GM19035 (cell line): ENCODE results near the gene UBQLN1.
"Not testable (repeated sequence)": the region's sequence is repeated elsewhere in the genome, so short reads cannot be mapped to it uniquely, and the experiment has no call there.

Experiments used
- ATAC-seq: cut with Tn5 transposase; IDR thresholded peaks from one replicate; pipeline ENCODE4 v1.9.1; 2021; ENCODE audit not compliant: unreplicated experiment

UBQLN1 gene

DNA sequence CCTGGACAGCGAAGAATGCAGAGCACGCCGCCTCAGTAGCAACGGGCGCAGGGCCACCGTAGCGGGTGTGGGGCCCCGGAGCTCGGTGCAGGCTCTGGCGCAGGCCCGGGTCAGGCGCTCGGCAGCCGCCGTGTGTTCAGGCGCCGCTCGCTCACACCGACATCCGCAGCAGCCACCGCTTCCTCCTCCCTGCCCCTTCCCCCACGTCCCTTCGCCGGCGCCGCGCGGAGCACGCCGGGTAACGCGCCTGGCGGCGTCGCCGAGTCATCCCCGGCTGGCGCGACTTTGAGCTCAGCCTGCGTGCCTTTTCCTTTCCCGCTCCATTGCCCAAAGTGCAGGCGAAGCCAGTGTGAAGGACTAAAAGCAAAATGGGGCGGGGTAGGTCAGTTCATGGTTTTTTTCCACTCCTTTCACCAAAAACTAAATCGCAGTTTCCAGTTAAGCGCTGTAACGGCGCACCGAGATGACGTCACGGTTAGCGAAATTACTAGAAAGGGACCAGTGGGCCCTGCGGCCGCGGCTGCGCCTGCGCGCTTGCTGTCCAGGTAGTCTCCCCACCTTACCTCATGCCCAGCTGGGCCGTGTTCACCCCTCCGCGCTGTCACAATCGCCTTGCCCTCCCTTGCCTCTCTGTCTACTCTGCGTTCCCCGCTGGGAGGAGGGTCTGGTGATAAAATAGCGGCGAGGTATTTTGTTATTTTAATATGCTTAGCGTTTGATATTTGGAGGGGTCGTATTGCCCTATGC lies at the start of gene UBQLN1:
Gene UBQLN1 (minus strand): TSS at position 191 of the 747 bp plus-strand sequence. CDS start 279 bp downstream, outside the sequence.
- peak; percentile 69 for ATAC-seq

DNA sequence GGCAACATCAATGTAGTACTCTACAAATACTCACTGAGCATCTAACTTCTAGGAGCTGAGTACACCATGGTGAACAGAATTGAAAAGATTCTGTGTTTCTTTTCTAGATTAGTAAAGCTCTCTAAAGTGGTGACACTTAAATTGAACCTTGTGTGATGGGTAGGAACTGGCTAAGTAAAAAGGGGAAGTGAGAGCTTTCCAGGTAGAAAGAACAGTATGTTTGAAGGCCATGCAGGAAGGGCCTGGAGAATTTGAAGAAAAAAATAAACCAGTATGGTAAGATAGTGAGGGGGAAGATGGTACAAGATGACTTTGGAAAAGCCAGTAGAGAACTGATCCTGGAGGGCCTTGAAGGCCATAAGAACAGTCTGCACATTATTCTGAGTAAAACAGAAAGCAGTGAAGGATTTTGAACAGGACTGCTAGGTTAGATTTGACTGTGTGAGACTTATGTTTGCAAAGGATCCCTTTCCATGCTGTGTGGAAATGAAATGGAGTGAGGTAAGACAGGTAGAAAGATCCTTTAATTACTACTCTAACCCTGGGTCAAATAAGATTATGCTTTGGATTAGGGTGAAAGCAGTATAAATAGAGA lies 46.7 kb upstream of the UBQLN1 start:
- peak; percentile 70 for ATAC-seq

DNA sequence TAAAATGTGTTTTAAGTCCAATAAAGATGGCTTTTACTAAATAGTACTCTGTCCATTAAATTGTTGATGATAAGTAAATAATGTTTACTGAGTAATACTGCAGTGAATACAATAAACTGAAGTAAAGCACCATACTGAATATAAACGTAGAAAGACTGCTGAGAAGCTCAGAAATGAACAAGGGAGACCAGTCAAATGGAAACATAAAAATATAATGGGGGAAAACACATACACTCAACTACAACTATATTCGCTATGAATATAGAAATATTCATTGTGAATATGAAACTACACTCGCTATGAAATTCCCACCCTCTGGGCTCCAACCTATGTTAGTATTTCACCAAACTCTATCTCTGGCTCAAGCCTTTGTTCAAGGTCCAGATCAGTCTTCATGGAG lies 41.9 kb upstream of the UBQLN1 start:
- no peak for ATAC-seq

DNA sequence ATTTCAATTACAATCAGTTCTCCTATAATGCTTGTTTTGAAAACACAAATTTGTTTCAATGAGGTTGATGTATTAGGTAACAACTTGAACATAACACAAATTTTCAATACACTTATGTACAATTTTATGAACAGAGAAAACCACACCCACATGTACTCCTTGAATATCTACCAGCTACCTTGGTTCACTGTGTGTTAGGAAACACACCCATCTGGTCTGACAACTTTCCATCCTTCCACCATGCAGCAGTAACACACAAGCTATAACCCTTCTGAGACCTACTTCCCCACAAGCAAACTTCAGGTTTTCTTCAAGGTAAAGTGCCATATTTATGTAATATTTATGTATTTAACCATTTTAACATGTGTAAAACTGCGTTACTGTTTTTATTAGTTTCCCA lies 36.4 kb upstream of the UBQLN1 start:
- ATAC-seq: no peak

DNA sequence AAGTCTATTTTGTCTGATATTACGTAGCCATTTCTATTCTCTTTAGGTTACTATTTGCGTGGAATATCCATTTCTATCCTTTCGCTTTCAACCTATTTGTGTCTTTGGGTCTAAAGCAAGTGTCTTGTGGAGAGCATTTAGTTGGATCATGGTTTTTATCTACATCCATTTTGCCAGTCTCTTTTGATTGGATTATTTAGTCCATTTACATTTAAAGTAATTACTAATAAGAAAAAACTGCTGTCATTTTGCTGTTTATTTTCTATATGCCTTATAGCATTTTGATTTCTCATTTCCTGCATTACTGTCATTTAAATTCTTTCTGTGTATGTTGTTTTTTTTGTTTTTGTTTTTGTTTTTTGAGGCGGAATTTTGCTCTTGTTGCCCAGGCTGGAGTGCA lies 26.0 kb upstream of the UBQLN1 start:
- ATAC-seq: no peak

DNA sequence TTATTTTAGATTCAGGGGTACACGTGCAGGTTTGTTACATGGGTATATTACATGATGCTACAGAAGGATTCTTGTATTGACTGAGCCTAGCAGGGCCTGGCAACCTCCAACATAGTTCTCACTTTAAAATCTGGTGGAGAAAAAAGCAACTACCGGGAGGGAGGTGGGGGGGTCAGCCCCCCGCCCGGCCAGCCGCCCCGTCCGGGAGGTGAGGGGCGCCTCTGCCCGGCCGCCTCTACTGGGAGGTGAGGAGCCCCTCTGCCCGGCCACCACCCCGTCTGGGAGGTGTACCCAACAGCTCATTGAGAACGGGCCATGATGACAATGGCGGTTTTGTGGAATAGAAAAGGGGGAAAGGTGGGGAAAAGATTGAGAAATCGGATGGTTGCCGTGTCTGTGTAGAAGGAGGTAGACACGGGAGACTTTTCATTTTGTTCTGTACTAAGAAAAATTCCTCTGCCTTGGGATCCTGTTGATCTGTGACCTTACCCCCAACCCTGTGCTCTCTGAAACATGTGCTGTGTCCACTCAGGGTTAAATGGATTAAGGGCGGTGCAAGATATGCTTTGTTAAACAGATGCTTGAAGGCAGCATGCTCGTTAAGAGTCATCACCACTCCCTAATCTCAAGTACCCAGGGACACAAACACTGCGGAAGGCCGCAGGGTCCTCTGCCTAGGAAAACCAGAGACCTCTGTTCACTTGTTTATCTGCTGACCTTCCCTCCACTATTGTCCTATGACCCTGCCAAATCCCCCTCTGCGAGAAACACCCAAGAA lies 21.0 kb upstream of the UBQLN1 start:
- ATAC-seq: not testable (repeated sequence)

GRCh38 chr9:83724436-83724835 lies 16.7 kb upstream of the UBQLN1 start:
- ATAC-seq: no peak

DNA sequence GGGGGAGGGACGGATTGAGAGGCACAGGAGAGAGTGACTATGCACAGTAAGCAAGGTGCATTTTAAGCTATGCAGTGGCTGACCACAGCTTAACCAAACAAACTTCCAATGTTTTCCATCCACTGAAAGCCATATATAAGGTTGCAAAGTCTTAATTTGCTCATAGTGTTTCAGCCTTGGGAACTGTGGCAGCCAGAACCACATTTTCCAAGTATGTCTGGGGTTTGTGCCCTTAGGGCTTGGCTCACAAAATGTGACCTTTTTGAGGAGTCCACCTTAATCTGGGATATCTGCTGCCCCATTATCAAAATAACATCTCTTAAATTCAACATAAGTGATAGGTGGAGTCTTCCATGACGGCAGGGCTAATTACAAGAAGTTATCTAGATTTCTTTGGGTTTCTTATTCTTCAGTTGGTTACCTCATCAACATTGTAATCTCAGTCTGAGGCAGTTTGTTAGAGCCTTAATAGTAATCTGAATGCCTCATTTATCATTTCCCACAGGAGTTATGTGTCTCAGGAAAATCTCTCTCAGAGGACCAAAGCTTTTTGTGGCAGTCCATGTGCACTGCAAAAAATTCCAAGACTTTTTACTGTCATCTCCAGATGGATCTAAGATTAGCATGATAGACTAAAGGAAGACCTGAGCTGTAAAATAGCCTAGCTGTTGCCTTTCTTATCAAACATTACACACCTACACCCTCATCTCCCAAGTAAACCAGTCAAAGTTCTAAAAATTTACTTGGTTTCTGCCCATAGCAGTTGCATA lies 15.2 kb upstream of the UBQLN1 start:
- no peak for ATAC-seq

DNA sequence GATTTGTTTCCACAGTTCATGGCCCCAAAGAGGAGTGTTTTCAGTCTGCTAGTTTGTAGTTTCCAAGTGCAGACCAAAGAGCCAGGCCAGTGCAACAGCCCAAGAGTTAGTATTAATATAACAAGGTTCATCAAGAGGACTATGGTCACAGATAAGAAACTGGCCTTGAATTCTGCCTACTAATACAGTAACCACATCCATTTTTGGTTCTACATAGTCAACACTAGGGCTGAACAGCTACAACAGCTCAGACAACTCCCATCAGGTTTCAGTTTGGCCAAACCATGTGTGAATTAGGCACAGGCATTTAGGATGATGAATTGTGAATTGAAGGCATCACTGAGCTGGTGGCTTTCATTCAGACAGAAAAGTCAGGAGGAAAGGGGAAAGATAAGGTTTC lies 13.8 kb upstream of the UBQLN1 start:
- no peak for ATAC-seq

GRCh38 chr9:83715794-83716193 lies 8.0 kb upstream of the UBQLN1 start:
- ATAC-seq: no peak

- ATAC-seq: no peak
Measured at GRCh38 chr9:83715221-83715620, 7.5 kb upstream of the UBQLN1 start.

DNA sequence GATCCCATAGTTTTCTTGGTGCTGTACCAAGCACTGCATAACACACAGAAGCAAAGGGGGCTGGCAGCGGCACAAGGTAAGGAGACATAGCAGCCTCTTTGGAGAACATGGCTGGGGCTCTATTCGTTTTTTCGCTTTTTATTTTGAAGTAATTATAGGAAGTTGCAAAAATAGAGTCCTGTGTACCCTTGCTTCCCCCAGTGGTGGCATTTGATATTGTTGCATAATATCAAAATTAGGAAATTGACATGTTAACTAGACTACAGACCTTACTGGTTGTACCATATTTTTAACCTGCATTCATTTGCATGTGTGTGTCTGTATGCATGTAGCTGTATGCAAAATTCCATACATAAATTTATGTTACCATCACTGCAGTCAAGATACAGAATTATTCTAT lies 6.6 kb upstream of the UBQLN1 start:
- ATAC-seq: no peak

- ATAC-seq: peak; percentile 48
Measured at GRCh38 chr9:83708515-83709158, 879 bp upstream of the UBQLN1 start.

DNA sequence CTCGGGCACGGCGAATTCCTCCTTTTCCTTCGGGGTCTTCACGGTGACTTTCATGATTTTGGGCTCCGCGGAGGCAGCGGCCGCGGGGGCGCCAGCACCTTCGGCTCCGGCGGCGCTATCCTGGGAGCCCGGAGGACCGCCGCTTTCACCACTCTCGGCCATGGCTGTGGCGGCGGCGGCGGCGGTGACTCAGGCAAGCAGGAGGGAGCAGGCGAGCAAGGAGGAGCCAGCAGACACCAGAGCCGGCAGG lies 315 bp downstream of the UBQLN1 start:
- peak; percentile 40 for ATAC-seq

- ATAC-seq: peak; percentile 18
Measured at GRCh38 chr9:83706676-83707517, 861 bp downstream of the UBQLN1 start.

DNA sequence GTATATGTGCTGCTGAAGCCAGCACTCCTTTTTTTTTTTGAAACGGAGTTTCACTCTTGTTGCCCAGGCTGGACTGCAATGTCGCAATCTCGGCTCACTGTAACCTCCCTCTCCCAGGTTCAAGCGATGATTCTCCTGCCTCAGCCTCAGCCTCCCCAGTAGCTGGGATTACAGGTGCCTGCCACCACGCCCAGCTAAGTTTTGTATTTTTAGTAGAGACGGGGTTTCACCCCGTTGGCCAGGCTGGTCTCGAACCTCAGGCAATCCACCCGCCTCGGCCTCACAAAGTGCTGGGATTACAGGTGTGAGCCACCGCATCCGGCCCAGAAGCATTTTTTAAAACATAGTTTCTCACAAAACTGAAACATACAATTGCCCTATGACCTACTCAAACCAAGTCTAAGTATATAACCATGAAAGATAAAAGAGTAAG lies 2.5 kb downstream of the UBQLN1 start:
- peak; percentile 16 for ATAC-seq

DNA sequence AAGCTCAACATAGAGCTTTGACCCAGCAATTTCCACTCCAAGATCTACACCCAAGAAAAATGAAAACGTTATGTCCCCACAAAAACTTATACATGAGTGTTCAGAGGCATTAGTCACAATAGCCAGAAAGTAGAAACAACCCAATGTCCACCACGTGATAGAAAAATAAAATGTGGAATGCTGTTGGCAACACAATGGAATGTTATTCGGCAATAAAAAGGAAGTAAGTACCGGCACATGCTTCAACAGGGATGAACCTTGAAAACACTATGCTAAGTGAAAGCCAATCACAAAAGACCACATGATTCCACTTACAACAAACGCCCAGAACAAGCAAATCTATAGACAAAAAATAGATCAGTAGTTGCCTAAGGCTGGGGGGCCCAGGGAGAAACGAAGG lies 6.0 kb downstream of the UBQLN1 start:
- ATAC-seq: no peak

- ATAC-seq: no peak
Measured at GRCh38 chr9:83701286-83701685, 6.5 kb downstream of the UBQLN1 start.

DNA sequence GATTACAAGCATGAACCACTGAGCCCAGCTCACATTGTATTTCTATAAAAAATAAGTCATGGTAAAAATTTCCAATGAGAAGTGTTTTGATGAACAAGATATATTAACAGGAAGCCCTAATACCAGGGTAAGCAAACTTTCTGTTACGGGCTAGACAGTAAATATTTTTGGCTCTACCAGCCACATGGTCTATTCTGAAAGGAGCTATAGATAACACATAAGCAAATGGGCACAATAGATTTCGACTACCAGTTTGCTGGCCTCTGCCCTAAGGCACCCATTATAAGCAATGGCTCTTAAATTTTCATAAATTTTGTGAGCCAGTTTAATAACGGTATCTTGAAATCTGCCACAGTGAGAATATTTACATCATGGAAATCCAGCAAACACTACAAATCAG lies 8.1 kb downstream of the UBQLN1 start:
- no peak for ATAC-seq

DNA sequence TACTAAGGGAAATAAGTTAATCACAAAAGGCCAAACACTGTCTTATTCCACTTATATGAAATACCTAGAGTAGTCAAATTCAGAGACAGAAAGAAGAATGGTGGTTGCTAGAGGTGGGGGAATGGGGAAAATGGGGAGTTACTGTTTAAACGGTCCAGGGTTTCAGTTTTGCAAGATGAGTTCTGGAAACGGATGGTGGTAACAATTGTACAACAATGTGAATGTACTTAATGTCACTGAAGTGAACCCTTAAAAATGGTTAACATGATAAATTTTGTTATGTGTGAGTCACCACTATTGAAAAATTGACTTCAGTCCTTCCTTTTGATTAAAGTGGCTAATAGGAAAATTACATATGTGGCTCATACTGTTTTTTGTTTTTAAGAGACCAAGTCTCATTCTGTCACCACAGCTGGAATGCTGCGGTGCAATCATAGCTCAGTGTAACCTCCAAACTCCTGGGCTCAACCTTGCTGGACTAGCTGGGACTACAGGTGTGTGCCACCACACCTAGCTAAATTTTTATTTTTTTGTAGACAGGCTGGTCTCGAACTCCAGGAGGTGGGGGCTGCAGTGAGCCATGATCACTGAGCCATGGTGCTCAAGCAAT lies 8.7 kb downstream of the UBQLN1 start:
- ATAC-seq: no peak
